HG03520 (cell line): Measurements from ENCODE around the gene MCUB.

Experiments
- ATAC-seq: cut with Tn5 transposase; IDR thresholded peaks from one replicate; pipeline ENCODE4 v1.9.1; 2021; ENCODE audit warnings: mild to moderate bottlenecking, moderate library complexity; ENCODE audit not compliant: unreplicated experiment

The MCUB gene

GRCh38 chr4:109624536-109624935, 64.5 kb downstream of the MCUB start:
- no peak for ATAC-seq

- ATAC-seq: no peak
Measured at GRCh38 chr4:109627361-109627760, 67.3 kb downstream of the MCUB start.

- no peak for ATAC-seq
Measured at GRCh38 chr4:109629775-109630174, 69.7 kb downstream of the MCUB start.

GRCh38 chr4:109631532-109632108, 71.6 kb downstream of the MCUB start:
- ATAC-seq: no peak

GRCh38 chr4:109640644-109641043, 80.6 kb downstream of the MCUB start:
- ATAC-seq: no peak

GRCh38 chr4:109645874-109646710, 86.0 kb downstream of the MCUB start:
- no peak for ATAC-seq

- peak; percentile 40 for ATAC-seq
Measured at GRCh38 chr4:109648266-109648996, 88.4 kb downstream of the MCUB start.

- no peak for ATAC-seq
Measured at GRCh38 chr4:109648997-109649575, 89.0 kb downstream of the MCUB start.

GRCh38 chr4:109649872-109650271, 89.8 kb downstream of the MCUB start:
- ATAC-seq: peak; percentile 92

GRCh38 chr4:109655396-109655795, 95.3 kb downstream of the MCUB start:
- ATAC-seq: no peak

GRCh38 chr4:109657854-109658418, 97.9 kb downstream of the MCUB start:
- no peak for ATAC-seq

GRCh38 chr4:109658871-109659410, 98.9 kb downstream of the MCUB start:
- ATAC-seq: no peak

GRCh38 chr4:109662116-109662515, 102.1 kb downstream of the MCUB start:
- no peak for ATAC-seq

GRCh38 chr4:109662771-109663170, 102.7 kb downstream of the MCUB start:
- no peak for ATAC-seq

GRCh38 chr4:109665783-109666485, 105.9 kb downstream of the MCUB start:
- no peak for ATAC-seq

GRCh38 chr4:109671350-109671749, 111.3 kb downstream of the MCUB start:
- no peak for ATAC-seq

GRCh38 chr4:109672169-109672930, 112.3 kb downstream of the MCUB start:
- no peak for ATAC-seq

- ATAC-seq: no peak
Measured at GRCh38 chr4:109673303-109673702, 113.3 kb downstream of the MCUB start.

GRCh38 chr4:109675181-109675580, 115.1 kb downstream of the MCUB start:
- no peak for ATAC-seq
